Bronchial epithelial cell (primary cell): ENCODE results near the gene BCL2L15. TPM values are rescaled to one million over a fixed set of nuclear protein-coding genes. Genes with fewer than 3 reads are reported as not detected.

ENCODE experiments used
- DNase-seq: peaks from one replicate; pipeline ENCODE4 v3.0.0-alpha.2; 2010; ENCODE audit warnings: low read depth
- FAIRE-seq: peaks from 2 replicates; lab custom pipeline; 2011; peaks lifted over from hg19 to GRCh38; lab: Jason Lieb, UNC
- H3K27me3 ChIP-seq: 2 replicates; pipeline ENCODE4 v1.5.1; 2011; ENCODE audit warnings: low read length; ENCODE audit not compliant: control insufficient read depth, insufficient read depth
- H3K36me3 ChIP-seq: 2 replicates; pipeline ENCODE4 v1.5.1; 2011; ENCODE audit warnings: low read length; ENCODE audit not compliant: control insufficient read depth, insufficient read depth
- H3K4me3 ChIP-seq: 2 replicates; pipeline ENCODE4 v1.5.1; 2011; ENCODE audit warnings: mild to moderate bottlenecking, low read depth, low read length, control low read depth
- total RNA-seq: library from RNA; depleted of rRNA; stranded (reverse); fragments of >200 nt; gene quantifications from 2 replicates; pipeline ENCODE4 v1.2.1, GENCODE V29; 2014
- TF ChIP-seq, protein P1 (sequence below): IDR thresholded peaks from 2 replicates; pipeline ENCODE4 v1.5.1; 2011; ENCODE audit warnings: mild to moderate bottlenecking, moderate library complexity, low read length, control low read depth, inconsistent platforms; ENCODE audit not compliant: insufficient read depth, severe bottlenecking

BCL2L15 gene
- total RNA-seq, 1 donor from 2014 or later: under 0.01 TPM

DNA sequence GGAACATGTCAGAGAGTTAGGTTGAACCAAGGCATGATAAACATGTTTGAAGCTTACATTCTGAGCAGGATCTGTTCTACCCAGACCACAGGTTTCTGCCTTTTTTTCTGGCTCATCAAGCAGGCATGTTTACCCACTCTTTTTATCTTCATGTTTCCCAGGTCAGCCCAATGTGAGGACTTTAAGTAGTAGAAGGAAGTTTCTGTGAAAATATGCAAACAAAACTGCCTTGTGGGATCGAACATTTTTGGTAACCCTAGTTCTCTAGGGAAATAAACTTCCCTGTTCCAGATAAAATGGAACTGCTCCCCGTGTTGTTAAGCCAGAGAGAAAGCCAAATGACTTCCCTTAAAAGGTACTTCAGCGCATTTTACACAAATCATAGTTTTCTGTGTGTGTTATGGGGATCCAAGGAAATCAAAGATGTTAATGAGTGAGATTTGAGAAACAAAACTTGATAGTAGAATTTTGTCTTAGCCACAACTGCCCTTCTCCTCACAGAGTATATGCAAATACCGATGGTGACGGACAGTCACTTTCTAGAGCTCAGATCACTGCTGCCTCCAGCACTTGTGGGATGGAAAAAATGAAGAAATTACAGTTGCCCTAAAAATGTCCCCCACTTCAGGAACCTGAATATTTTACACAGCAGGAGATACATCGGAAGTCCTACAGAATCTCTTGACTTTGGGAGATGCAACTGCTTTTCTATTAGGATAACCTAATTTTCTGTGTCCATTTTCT lies 41.0 kb upstream of the BCL2L15 start:
- peak overlapping the region; percentile 97 for H3K4me3 ChIP-seq
- no peak for FAIRE-seq
- TF ChIP-seq, protein P1, sequence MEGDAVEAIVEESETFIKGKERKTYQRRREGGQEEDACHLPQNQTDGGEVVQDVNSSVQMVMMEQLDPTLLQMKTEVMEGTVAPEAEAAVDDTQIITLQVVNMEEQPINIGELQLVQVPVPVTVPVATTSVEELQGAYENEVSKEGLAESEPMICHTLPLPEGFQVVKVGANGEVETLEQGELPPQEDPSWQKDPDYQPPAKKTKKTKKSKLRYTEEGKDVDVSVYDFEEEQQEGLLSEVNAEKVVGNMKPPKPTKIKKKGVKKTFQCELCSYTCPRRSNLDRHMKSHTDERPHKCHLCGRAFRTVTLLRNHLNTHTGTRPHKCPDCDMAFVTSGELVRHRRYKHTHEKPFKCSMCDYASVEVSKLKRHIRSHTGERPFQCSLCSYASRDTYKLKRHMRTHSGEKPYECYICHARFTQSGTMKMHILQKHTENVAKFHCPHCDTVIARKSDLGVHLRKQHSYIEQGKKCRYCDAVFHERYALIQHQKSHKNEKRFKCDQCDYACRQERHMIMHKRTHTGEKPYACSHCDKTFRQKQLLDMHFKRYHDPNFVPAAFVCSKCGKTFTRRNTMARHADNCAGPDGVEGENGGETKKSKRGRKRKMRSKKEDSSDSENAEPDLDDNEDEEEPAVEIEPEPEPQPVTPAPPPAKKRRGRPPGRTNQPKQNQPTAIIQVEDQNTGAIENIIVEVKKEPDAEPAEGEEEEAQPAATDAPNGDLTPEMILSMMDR: no peak
- no peak for DNase-seq
- no peaks in the 10 kb centered on the region for H3K27me3 ChIP-seq
- no peaks in the 10 kb centered on the region for H3K36me3 ChIP-seq

DNA sequence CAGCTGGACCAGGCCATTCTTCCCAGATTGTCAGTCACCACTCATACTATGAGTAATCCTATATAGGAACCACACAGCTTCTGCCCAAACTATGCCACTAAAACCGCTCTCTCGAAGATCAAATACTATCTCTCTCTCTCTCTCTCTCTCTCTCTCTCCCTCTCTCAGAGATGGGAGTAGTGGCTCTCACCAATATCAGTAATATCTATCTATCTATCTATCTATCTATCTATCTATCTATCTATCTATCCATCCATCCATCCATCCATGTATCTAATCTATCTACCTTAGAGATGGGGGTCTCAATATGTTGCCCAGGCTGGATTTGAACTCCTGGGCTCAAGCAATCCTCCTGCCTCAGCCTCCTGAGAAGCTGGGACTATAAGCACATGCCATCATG lies 37.1 kb upstream of the BCL2L15 start:
- DNase-seq (no peak), FAIRE-seq (no peak)
- TF ChIP-seq, protein P1: no peak
- Histone ChIP-seq H3K27me3 (no peaks in the 10 kb centered on the region), H3K36me3 (no peaks in the 10 kb centered on the region), H3K4me3 (no peak overlapping the region)

DNA sequence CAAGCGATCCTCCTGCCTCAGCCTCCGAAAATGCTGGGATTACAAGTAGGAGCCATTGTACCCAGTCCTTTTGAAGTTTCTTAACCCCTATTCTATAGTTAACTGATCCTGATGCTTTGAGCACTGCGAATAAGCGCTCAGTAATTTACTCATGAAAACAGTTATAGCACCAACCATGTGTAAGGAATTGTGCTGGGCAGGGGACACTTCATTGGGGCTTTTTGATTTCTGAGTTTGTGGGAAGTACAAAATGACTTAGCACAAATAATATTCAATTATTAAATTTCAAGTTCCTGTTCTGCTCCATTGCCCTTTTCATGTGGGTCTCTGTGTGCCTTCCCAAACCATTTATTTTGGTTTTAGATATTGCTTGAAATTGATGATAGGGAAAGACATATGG lies 35.6 kb upstream of the BCL2L15 start:
- FAIRE-seq: no peak
- no peak for DNase-seq
- H3K27me3 ChIP-seq: no peaks in the 10 kb centered on the region
- no peak overlapping the region for H3K4me3 ChIP-seq
- TF ChIP-seq, protein P1: no peak
- no peaks in the 10 kb centered on the region for H3K36me3 ChIP-seq

DNA sequence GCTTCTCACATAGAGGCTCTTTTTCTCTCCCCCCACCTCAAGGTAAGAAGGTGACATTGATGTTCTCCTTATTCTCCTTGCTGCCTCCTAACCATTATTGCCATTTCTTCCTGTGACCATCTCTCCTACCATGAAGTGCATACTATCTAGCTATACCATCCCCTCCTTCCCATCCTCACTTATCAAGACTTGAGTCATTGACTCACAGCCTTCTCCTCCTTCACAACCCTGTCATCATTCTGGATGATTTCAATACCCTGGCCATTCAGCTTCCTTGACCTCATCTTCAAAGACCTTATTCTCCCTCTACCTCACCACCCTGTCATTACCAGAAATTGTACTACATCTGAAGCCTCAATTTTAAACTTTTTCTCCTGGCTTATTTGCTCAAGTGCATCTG lies 30.9 kb upstream of the BCL2L15 start:
- H3K4me3 ChIP-seq: no peak overlapping the region
- FAIRE-seq (no peak), DNase-seq (no peak)
- no peaks in the 10 kb centered on the region for H3K27me3 ChIP-seq
- TF ChIP-seq, protein P1: no peak
- no peaks in the 10 kb centered on the region for H3K36me3 ChIP-seq

DNA sequence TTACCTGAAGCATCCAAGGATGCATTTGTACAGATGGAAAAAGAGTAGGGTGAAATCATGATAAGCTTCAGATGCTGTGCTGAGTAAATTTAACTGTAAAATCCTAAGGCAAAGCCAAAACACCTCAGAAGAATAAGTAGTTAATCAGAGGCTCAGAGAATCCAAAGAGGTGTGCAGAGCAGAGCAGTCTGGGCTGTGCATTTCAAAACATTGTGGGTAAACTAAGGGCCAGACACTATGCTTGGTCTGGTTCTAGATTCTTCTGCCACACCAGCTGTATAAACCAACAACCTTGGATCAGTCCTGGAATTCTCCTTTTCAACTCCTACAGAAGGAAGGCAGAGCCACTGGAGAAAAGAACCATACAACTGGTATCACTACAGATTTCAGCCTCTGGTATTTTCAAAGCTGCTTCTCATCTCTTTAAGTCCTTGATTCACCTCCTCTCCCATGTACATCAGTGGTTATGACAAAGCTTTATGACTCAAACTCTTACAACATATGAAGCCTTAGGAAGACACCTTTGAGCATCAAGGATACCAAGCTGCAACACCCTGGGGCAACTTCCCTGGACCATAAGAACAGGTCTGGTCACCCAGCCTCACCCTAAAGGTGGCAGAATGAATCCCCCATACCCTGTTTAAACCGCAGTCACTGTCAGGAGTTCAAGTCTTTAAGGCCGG lies 30.2 kb upstream of the BCL2L15 start:
- Histone ChIP-seq H3K27me3 (no peaks in the 10 kb centered on the region), H3K4me3 (no peak overlapping the region), H3K36me3 (no peaks in the 10 kb centered on the region)
- TF ChIP-seq, protein P1: no peak
- DNase-seq (peak; percentile 94), FAIRE-seq (peak; percentile 93)
